HepG2 (cell line): ENCODE data around the gene BOLL.

ENCODE experiments used
- ATF2 ChIP-seq: sonication (generic); formaldehyde crosslinking; IDR thresholded peaks from 2 replicates; pipeline ENCODE4 v1.4.0; 2020; ENCODE audit warnings: missing genetic modification reagents
- CBX2 ChIP-seq, 2 experiments: fragments of 200-600 bp in 1 of 2; sonication (generic); formaldehyde crosslinking in 1 of 2; IDR thresholded peaks; 2 replicates each; pipeline versions ENCODE4 v1.7.0 to v1.8.1; 2018 to 2022; ENCODE audit warnings: low read depth in 2 of 2, low read length in 1 of 2, mild to moderate bottlenecking in 1 of 2, missing genetic modification reagents in 1 of 2
- CENPX ChIP-seq: sonication (generic); formaldehyde crosslinking; IDR thresholded peaks from 2 replicates; pipeline ENCODE4 v1.9.0; 2021; ENCODE audit warnings: mild to moderate bottlenecking, missing genetic modification reagents, moderate library complexity
- CTCF ChIP-seq: sonication (generic); formaldehyde crosslinking; IDR thresholded peaks from 2 replicates; pipeline ENCODE4 v1.5.0; 2020; ENCODE audit warnings: mild to moderate bottlenecking, missing genetic modification reagents, moderate library complexity
- FOXK2 ChIP-seq: fragments of 450-650 bp; IDR thresholded peaks from 2 replicates; pipeline ENCODE4 v1.6.1; 2016
- HNF4G ChIP-seq, 2 experiments: sonication (generic) in 1 of 2; formaldehyde crosslinking in 1 of 2; IDR thresholded peaks; 2 replicates each; pipeline versions ENCODE4 v1.4.0 to v1.6.1; 2011 to 2020; ENCODE audit warnings: borderline replicate concordance in 2 of 2, low read depth in 2 of 2, mild to moderate bottlenecking in 2 of 2, low read length in 1 of 2, missing genetic modification reagents in 1 of 2, moderate library complexity in 1 of 2
- KLF15 ChIP-seq: sonication (generic); formaldehyde crosslinking; IDR thresholded peaks from 2 replicates; pipeline ENCODE4 v1.8.1; 2023; ENCODE audit warnings: borderline replicate concordance, mild to moderate bottlenecking, inconsistent platforms, missing genetic modification reagents, mixed read lengths
- NR1H2 ChIP-seq: sonication (generic); formaldehyde crosslinking; IDR thresholded peaks from 2 replicates; pipeline ENCODE4 v1.8.1; 2022; ENCODE audit warnings: low read depth, missing genetic modification reagents, borderline replicate concordance
- RAD21 ChIP-seq: fragments of 450-650 bp; formaldehyde crosslinking; IDR thresholded peaks from 2 replicates; pipeline ENCODE4 v1.5.0; 2020; ENCODE audit warnings: mild to moderate bottlenecking
- REST ChIP-seq, 2 experiments: IDR thresholded peaks; 2 replicates each; pipeline ENCODE4 v1.6.1; 2011 to 2012; ENCODE audit warnings: low read length in 2 of 2, borderline replicate concordance in 1 of 2, low read depth in 1 of 2, mild to moderate bottlenecking in 1 of 2, moderate library complexity in 1 of 2
- RFX1 ChIP-seq: fragments of 450-650 bp; IDR thresholded peaks from 2 replicates; pipeline ENCODE4 v1.6.1; 2017
- SP1 ChIP-seq, 2 experiments: fragments of 450-650 bp in 1 of 2; sonication (generic) in 1 of 2; formaldehyde crosslinking in 1 of 2; IDR thresholded peaks; 2 replicates each; pipeline versions ENCODE4 v1.4.0 to v1.6.1; 2016 to 2020; ENCODE audit warnings: missing genetic modification reagents in 1 of 2
- SP2 ChIP-seq: sonication (generic); formaldehyde crosslinking; IDR thresholded peaks from 2 replicates; pipeline ENCODE4 v1.5.1; 2020; ENCODE audit warnings: mild to moderate bottlenecking, missing genetic modification reagents

- TF ChIP-seq SP1 (IDR thresholded peaks at IDR 0.05) = no peak
- TF ChIP-seq SP1 (CRISPR knock-in tag; IDR thresholded peaks at IDR 0.05) = no peak
- peak; percentile 58 for TF ChIP-seq CTCF (CRISPR knock-in tag)
- no peak for TF ChIP-seq SP2 (CRISPR knock-in tag)
- TF ChIP-seq NR1H2 (CRISPR knock-in tag) = no peak
- no peak for TF ChIP-seq HNF4G (IDR thresholded peaks at IDR 0.05; ENCODE audit: borderline replicate concordance, low read depth, low read length)
- no peak for TF ChIP-seq HNF4G (CRISPR knock-in tag; IDR thresholded peaks at IDR 0.05; ENCODE audit: borderline replicate concordance, low read depth)
- no peak for TF ChIP-seq FOXK2
- TF ChIP-seq CBX2 (IDR thresholded peaks at IDR 0.05; ENCODE audit: low read depth, low read length) = no peak
- no peak for TF ChIP-seq CBX2 (CRISPR knock-in tag; IDR thresholded peaks at IDR 0.05; ENCODE audit: low read depth)
- TF ChIP-seq ATF2 = no peak
- TF ChIP-seq CENPX (CRISPR knock-in tag) = no peak
- TF ChIP-seq KLF15 (CRISPR knock-in tag) = no peak
- no peak for TF ChIP-seq REST (IDR thresholded peaks at IDR 0.05; ENCODE audit: borderline replicate concordance in 1 of 2, low read depth in 1 of 2, low read length in 2 of 2)
- no peak for TF ChIP-seq RAD21
- no peak for TF ChIP-seq RFX1
Measured at GRCh38 chr2:197813093-197813787, 28.1 kb upstream of the BOLL start.
